Daoy (cell line): Measurements from ENCODE around the gene FMN2. TPM values are rescaled to one million over a fixed set of nuclear protein-coding genes. Genes with fewer than 3 reads are reported as not detected.

Experiments used
- DNase-seq: peaks from one replicate; pipeline ENCODE4 v3.0.0-alpha.2; 2015; ENCODE audit warnings: low read depth
- total RNA-seq: library from RNA; depleted of rRNA; stranded (reverse); fragments of >200 nt; shearing (Covaris generic); gene quantifications from 2 replicates; pipeline ENCODE4 v1.2.3, GENCODE V29; 2014

Gene FMN2
- total RNA-seq, 1 experiment from 2014 or later, result 1.1 TPM

DNA sequence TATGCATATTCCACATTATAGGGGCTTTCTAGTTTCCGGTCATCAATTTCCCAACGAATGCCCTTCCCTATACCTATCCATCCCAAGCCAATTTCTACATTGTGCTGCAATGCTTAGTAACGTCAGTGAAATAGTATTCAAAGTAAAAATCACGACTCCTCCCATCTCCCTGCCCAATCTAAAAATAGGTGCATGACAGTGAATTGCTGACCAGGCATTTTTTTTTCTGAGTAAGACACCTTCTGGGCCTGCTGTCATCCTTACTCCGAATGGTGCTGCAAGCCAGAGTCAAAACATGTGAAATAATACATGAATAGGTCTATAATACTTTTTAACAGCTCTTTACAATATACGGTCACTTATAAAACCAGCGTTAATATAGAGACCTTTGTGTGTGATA lies 400.1 kb downstream of the FMN2 start:
- no peak for DNase-seq

DNA sequence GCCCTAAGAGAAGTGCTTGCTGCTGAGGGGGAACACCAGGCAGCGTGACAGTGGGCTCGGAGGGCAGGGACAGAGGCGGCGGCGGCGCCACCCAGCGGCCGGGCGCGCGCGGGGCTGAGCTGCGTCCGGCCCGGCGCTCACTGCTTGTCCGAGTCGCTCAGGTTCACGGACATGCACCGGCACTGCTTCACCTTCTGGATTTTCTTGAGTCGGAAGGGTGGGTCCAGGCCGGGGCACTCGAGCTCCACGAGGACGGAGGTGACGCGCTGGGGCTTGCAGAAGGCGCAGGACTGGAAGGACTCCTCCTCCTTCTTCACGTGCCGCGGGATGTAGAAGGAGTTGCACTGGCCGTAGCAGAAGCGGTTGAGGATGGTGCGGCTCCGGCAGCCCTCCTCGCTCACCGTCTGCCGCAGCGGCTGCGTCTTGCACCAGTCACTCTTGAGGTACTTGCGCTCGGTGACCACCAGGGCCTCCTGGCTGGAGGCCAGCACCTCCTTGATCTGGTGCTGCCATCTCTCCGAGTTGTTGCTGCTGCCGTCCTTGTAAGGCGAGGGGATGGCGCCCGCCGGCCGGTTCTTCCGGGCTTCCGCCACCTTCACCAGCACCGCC lies 401.3 kb downstream of the FMN2 start:
- DNase-seq, result no peak

DNA sequence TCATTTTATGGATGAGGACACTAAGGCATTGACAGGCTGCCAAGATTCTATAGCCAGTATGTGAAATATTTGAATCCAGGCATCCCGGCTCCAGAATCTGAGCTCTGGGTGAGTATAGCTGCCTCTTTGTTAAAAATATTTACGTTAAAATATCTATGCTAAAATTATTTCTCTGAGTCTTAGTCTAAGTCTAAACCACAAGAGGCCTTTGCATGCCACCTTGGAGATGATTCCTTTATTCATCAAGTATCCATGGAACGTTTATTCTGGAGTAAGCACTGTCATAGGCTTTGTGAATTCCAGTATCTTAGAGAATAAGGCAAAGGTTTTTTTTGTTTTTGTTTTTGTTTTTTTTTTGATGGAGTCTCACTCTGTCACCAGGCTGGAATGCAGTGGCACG lies 403.9 kb downstream of the FMN2 start:
- DNase-seq, result no peak

DNA sequence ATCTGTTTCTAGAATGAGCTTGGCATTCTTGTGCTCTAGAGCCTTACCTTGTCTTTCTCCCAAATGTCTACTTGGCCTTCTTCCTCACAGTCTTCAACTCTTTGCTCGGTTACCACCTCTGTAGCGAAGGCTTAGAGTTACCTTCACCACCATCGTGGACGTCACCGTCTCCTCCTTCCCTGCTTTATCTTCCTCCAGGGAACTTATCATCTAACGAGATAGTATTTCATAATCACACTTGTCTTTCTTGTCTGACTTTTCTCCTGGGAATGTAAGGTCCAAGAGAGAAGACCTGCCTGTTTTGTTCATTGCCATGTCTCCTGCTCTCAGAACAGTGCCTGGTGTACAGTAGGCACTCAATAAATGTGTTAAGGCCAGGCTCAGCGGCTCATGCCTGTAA lies 404.7 kb downstream of the FMN2 start:
- no peak for DNase-seq

DNA sequence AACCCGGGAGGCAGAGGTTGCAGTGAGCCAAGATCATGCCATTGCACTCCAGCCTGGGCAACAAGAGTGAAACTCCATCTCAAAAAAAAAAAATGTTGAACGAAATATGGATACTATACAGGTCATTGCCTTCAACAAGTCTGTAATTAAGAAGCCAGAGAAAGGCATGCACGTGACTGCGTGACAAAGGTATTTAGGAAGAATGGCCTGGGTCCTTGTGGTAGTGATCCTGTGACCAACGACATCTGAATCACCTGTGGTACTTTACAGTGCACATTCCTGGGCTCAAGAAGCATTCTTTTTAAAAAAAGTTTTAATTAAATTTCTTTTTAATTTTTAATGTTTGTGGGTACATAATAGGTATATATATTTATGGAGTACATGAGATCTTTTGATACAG lies 405.3 kb downstream of the FMN2 start:
- no peak for DNase-seq

DNA sequence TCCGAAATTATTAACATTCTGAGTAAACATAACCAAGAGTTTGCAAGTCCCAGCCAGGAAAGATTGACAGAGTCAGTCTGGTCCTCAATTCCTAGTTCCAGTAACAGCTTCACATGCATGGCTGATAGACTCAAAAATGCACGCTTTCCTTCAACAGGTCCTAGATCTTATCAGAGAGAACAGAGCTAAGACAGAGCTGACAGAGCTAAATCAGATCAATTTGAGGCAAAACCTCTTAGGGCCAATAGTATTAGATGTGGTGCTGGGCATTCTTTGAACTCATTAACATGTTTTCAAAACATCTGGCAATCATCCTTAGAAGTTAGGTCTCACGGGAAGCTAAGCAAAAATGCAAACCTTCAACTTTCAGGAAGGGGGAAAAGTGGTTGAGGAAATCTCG lies 406.2 kb downstream of the FMN2 start:
- no peak for DNase-seq

DNA sequence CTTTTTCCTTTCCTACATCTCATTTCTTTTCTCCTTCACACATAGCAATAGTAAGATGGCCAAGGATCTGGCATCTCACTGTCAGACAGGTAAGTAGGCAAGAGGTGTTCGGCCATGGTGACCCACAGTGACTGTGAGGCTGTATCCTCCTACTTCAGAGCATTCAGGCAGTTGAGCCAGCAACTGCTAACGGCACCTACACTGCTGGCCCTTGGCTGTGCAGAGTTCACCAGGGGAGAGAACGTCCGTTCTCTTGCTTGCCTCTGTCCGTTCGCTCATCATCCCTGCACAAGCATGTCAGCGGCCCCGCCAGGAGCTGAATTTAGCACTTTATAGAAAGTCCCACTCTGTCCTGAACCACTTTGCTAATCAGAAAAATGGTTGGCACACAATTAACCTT lies 406.7 kb downstream of the FMN2 start:
- DNase-seq, result no peak

DNA sequence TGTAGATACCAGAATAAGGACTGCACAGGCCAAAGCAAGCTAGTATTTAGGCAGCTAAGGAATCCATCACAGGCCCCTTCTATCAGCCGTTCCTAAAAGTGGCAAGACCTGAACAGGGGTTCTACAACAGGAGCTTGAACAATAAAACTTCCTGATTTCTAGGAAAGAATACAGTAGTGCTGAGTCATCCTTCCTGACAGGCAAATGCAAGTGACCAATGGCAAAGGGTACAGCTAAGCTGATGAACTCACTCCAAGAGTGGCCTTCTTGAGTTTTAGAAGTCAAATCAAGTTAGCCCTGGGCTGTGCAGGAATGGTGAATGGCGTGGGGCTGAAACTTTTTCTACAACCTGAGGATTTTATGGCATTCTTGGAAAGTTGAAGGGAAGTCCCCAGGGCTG lies 407.3 kb downstream of the FMN2 start:
- peak; percentile 33 for DNase-seq

DNA sequence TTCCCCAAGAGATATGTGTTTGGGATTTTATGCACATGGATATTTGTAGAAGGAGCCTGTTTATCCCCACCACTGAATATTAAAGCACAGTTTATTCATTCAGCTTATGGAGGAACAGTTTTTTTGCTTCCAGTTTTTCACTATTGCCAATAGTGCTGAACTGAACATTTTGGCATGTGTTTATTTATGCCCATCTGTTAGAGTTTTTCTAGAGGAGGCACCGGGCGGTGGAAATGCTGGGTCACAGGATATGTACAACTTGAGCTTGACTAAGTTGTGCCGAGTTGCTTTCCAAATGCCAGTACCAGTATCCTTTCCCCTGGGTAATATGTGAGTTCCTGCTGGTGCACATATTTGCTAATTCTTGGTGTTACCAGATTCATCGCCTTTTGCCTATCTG lies 409.0 kb downstream of the FMN2 start:
- no peak for DNase-seq

DNA sequence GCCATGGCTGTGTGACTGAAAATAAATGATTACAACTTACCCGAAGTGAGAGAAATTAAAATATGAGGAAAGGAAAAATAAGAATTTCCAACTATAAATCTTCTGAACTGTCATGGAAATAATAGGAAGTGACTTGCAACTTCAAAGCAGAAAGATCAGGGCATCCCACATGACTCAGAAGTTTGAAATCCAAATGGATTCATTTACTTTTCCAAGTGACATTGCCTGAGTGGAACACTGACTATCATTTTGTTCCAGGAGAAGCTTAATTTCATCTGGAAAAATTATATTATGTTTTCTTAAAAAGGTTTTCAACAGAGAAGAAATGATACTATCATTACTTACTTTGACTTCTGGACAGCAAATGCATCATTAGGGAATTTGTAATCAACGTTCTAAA lies 409.4 kb downstream of the FMN2 start:
- peak; percentile 29 for DNase-seq

DNA sequence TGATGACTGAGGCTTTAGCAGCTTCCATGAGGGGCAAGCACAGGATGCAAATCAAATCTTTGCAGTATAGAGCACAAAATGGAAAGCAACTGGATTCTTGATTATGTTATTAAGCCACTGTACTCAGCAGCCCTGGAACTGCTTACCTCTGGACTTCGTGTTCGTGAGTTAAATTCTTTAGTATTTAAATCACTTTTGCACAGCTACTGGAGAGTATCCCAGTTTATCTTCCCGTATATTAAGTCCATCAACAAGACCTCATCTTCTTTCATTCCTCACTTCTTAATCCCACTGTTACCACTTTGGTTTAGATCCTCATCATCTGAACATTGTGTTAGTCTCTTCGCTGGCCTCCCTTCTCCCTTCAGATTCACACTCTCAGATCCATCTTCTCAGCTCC lies 411.4 kb downstream of the FMN2 start:
- no peak for DNase-seq

DNA sequence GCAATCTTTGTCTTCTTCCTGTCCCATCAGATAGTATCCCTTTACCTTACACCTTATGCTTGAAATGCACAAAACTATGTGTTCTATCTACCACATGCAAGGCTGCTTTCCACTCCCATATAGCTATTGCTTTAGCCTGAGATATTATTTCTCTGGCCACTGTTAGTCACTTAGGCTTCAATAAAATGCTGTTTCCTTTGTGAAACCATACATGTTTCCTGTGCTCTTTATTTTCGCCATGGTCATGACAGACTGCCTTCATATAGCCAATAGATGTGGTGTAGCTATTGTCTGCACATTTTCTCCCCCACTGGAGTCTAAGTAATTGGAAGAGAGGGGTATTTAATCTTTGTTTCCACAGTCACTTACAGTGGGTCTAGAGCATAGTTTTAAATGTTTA lies 411.9 kb downstream of the FMN2 start:
- DNase-seq, result no peak

DNA sequence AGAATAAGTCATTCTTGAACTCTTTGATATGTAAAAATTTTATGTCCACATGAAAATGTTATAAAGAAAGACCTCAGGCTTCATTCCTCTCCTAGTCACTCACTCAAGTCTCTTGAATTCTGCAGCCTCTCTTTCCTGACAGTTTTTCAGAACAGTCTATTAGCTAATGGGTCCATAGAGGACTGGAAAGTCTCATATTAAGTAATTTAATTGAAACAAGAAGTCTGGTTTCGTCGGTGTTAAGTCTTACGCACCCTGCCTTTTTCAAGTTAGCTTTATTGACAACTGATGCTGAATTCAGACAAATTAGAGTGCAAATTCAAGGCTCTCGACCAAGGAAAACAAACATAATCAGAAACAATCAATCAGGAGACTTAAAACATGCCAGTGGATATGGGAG lies 414.5 kb downstream of the FMN2 start:
- no peak for DNase-seq

DNA sequence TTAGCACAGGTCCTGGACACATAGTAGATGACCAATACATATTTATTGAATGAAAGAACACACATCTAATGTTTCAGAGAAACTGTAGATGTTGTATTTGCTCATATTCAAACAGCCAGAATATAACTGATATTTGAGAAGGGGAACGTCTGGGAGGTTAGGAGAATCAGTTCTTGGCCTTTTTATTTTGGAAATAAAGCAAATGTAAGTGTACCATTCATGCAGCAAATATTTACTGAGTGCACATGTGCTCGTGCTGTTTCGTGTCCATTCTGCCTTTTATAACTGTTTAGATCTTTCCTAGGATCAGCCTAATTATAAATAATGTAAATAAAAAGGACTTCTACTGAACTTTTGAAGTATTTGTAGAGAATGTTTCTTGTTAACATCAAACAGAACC lies 416.5 kb downstream of the FMN2 start:
- DNase-seq, result no peak

DNA sequence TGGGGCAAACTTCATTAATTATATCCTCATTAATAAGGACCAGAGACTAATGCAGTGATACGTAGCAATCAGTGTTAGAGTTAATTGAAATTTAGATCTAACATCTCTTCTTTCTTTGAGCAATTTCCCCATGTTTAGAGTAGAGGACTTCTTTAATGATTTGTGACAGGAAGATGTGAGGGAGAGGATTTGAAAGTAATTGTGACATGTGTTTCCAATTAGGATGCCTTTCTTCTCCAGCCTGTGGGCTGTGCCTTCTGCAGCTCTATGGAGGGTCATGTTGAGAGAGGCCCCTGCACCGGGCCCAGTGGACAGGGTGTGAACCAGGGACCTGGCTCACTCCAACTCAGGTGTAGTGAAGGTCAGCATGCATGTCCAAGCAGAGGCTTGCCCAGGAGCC lies 417.3 kb downstream of the FMN2 start:
- no peak for DNase-seq

DNA sequence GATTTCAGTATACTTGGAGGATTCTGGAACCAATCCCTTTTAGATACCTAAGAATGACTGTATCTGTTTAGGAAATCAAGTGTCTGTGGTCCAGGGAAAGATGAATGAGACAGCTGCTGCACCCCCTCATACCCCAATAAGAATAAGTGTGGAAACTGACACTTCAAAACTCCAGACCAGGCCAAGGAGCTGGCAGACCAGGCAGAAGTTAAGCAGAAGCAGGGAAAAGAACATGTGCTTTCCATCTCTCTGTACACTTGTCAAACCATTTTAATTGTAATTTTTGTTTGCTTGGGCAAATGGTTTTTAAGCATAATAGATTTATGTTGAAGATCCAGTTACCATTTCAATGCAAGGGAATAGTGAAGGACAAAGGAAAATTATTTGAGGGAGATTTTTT lies 420.1 kb downstream of the FMN2 start:
- no peak for DNase-seq

DNA sequence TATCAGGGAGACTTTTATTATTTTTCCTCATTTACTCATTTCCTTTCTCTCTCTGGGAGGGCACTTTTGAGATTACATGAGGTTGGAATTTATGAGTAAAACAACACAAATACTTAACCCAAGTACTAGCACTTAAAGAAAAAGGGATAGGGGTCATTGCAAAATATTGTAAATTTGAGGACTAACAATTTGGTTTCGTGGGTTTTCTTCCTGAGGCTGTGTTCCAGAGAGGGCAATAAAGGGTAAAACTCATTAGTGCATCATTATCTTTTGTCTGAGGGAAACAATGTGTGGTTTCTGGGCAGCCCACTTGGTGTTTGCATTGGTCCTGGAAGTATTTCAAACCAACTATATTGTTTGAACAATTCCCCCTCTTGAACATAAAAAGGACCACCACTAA lies 423.8 kb downstream of the FMN2 start:
- peak; percentile 83 for DNase-seq

DNA sequence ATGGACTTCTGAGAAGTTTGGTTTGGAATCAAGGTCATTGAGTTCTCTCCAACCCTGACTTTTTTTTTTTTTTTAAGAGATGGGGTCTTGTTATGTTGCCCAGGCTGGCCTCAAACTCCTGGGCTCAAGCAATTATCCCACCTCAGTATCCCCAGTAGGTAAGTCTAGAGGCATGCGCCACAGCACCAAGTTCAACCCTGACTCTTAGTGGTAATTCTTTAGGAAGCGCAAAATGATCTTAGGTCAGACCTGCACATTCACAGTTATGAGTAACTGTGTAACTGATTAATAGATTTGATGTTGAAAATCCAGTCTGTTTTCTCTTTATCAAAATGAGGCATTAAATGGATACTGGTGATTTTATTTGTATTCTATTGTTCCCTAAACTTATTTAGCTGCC lies 424.4 kb downstream of the FMN2 start:
- DNase-seq, result no peak

DNA sequence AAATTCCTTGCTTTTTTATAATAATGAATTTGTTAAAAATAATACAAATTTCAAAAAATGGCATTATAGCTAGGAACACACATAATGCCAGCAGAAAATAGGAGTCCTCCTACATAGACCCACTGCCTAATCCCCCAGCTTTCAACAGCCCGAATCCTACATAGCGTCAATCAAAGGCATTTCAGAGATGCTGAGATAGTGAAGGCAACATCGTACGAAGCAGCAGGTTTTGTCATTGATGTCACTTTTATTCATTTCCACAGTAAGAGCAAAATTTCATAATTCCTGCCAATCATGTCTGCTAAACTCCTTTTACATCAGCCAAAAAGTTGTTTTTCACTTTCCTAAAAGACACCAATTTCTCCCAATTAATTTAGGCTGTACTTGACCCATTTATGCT lies 426.2 kb downstream of the FMN2 start:
- DNase-seq, result no peak

DNA sequence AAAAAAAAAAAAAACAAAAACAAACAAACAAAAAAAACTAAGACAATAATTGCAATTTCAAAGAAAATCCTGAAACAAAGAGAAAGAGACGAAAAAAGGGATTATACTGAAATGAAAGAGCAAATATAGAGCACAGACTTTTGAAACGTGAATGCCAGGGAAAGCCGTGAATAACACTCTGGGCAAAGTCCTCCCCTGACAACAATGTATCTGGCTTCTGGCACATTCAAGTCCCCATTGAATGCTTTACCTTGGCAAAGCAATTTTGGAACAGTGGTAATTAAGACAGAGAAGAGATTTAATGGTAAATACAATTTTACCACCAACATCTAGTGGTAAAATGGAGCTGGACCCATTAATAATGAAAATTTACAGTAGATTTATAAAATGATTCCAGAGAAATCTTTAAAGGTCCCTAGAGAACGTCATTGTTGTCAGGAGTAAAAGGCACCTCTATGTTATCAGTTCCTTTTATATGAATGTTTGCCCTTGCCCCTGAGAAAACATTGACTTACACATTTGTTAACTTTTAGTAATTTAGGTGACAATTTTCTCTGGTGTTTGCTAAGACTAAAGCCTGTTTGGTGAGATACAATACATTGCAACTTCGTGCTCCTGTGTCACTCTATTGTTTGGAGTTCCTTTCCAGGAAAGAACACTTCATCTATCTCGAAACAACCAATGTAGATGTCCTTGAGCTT lies 430.6 kb downstream of the FMN2 start:
- DNase-seq, result no peak

DNA sequence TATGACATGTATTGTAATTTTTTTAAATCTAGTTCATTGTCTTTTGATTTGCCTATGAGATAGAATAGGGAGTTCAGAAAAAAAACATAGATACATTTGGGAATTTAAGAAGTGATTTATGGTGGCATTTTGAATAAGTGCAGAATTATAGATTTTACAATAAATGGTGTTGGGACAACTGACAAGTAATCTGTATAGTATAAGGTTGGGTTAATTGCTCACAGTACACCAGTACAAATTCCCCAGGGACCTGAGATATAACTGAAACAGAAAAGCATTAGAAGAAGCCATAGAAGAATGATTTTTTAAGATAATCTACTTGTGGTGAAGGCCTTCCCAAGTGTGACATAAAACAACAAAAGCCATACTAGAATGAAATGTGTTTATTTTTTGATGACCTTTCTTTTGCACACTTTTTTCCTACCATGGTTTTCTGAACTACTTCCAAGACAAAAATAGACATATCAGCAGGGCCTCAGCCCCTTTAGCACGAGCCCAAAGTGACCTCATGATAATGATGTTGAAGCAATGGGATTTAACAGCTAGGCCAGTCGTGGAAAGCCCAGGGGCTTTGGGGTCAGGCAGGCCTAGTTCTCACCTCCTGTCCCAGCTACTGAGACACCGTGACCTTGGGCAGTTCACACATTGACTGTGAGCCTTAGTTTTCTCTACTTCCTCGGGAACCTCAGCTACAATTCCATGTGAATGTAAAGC lies 432.8 kb downstream of the FMN2 start:
- DNase-seq, result no peak
